ENCODE results near the gene FGF11.

The FGF11 gene

GRCh38 chr17:7408252-7408727 is 31.0 kb upstream of the FGF11 start:
- DNase-seq (ENCODE audit: low spot score) = no peak
- TF ChIP-seq, protein P1, sequence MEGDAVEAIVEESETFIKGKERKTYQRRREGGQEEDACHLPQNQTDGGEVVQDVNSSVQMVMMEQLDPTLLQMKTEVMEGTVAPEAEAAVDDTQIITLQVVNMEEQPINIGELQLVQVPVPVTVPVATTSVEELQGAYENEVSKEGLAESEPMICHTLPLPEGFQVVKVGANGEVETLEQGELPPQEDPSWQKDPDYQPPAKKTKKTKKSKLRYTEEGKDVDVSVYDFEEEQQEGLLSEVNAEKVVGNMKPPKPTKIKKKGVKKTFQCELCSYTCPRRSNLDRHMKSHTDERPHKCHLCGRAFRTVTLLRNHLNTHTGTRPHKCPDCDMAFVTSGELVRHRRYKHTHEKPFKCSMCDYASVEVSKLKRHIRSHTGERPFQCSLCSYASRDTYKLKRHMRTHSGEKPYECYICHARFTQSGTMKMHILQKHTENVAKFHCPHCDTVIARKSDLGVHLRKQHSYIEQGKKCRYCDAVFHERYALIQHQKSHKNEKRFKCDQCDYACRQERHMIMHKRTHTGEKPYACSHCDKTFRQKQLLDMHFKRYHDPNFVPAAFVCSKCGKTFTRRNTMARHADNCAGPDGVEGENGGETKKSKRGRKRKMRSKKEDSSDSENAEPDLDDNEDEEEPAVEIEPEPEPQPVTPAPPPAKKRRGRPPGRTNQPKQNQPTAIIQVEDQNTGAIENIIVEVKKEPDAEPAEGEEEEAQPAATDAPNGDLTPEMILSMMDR (conservative IDR thresholded peaks at IDR 0.05; ENCODE audit: low read depth) = no peak
- H3K27ac ChIP-seq = no peak overlapping the region
- ChIA-PET CTCF (no interaction called here), POLR2A (ENCODE audit: low non-redundant PET) (no interaction called here)

GRCh38 chr17:7408863-7409262 is 30.4 kb upstream of the FGF11 start:
- DNase-seq (ENCODE audit: low spot score) = no peak
- ChIA-PET CTCF (no interaction called here), POLR2A (ENCODE audit: low non-redundant PET) (no interaction called here)
- peak overlapping the region; percentile 26 for H3K27ac ChIP-seq
- TF ChIP-seq, protein P1 (conservative IDR thresholded peaks at IDR 0.05; ENCODE audit: low read depth) = no peak

DNA sequence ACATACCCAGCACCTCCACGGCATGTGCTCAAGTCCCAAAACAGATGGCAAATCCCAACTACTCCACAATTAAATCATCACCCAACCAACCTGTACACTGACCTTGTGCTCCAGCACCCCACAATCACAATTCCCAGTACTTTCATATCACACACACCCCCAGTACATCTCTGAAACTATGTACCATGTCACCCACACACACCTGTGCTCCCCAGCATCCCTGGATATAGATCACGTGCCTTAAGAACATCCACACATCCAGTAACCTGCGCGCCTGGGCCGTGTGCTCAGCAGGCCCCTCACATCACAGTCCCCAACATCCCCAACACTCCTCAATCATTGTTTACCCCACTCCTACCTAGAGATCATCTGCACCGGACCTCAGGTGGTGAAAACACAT is 29.6 kb upstream of the FGF11 start:
- CTCF ChIA-PET = no interaction called here
- POLR2A ChIA-PET (ENCODE audit: low non-redundant PET) = no interaction called here
- TF ChIP-seq, protein P1 (conservative IDR thresholded peaks at IDR 0.05; ENCODE audit: low read depth) = no peak
- DNase-seq (ENCODE audit: low spot score) = no peak
- peak overlapping the region; percentile 26 for H3K27ac ChIP-seq

GRCh38 chr17:7410634-7411426 is 28.5 kb upstream of the FGF11 start:
- POLR2A ChIA-PET (ENCODE audit: low non-redundant PET) = no interaction called here

DNA sequence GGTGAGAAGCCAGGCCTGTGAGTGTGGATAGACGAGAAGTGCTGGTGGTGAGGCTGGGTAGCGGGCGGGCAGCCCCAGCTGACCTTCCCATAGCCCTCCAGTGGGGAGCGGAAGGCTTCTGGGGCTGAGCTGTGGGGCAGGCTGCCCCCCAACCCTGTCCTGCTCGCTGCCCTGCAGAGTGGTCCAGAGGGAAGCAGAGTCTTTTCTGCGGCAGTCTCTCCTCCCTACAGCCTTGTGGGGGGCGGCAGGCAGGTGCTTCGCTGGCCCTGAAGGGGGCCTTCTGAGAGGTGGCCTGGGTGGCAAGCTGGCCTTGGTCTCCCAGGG is 27.9 kb upstream of the FGF11 start:
- ChIA-PET POLR2A (ENCODE audit: low non-redundant PET) (no interaction called here), CTCF (no interaction called here)
- DNase-seq (ENCODE audit: low spot score) = no peak
- TF ChIP-seq, protein P1 (conservative IDR thresholded peaks at IDR 0.05; ENCODE audit: low read depth) = no peak
- no peak overlapping the region for H3K27ac ChIP-seq

More at GRCh38 chr17:7410634-7411426, 28.5 kb upstream of the FGF11 start:
- no peak overlapping the region for H3K27ac ChIP-seq
- DNase-seq (ENCODE audit: low spot score) = no peak
- CTCF ChIA-PET = interaction anchor here (0.6 kb wide), 1 partner anchor 149 kb away, joined by 3 read pairs; no protein-coding TSS in a partner anchor
- TF ChIP-seq, protein P1 (conservative IDR thresholded peaks at IDR 0.05; ENCODE audit: low read depth) = no peak

- TF ChIP-seq, protein P1 (conservative IDR thresholded peaks at IDR 0.05; ENCODE audit: low read depth) = no peak
- ChIA-PET CTCF (interaction anchor here (0.8 to 1.1 kb wide), 2 partner anchors 24 to 78 kb away, joined by 4 to 5 read pairs; no protein-coding TSS in a partner anchor), POLR2A (ENCODE audit: low non-redundant PET) (interaction anchor here (1.0 kb wide), 1 partner anchor 84 kb away, joined by 3 read pairs; the partner anchor contains the start of gene NEURL4)
- peak overlapping the region; percentile 24 for H3K27ac ChIP-seq
- no peak for DNase-seq (ENCODE audit: low spot score)
Measured at GRCh38 chr17:7413346-7413985, 25.8 kb upstream of the FGF11 start.

All from RWPE1 (cell line).